Thoracic aorta endothelial cell (primary cell): ENCODE measurements around the gene BBX. TPM values are rescaled to one million over a fixed set of nuclear protein-coding genes. Genes with fewer than 3 reads are reported as not detected.

ENCODE experiments used
- total RNA-seq: library from RNA; depleted of rRNA; stranded (reverse); fragments of >200 nt; gene quantifications from 2 replicates; pipeline ENCODE4 v1.2.3, GENCODE V29; 2012

BBX gene
- 86.2 and 108 TPM in 2 replicates for total RNA-seq

DNA sequence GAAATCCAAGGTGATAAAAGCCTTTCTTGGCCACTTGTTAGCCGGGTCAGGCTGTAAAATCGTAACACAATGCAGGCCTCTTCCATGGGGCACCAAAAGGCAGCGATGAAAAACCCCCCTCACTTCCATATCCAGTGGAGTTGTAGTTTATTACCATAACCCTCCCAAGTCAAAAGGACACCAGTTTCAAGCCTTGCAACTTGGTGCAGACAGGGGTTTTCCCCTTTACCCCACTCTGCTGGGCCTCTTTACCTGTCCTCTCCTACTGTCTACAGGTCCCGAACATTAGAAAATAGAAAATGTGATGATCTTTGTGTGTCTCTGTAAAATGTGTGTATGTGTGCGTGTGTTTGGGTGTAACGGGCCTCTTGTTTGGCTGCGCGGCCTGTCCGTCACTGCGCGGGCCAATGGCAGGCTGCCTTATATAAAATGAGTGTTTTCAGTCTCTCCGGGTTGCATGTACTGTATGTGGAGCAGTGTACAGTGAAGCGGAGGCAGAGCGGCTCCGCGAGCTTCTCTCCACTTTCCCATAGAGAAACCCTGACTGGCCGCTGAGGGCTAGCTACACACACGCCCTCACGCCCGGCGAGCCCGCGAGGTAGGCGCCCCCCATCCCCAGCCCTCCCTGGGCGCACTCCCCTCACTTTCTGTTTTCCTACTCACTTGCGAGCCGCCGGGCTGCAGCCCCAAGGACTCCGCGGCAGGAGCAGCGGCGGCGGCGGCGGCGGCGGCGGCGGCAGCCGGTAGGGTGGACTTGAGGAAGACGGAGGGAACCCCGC, at the start of gene BBX:
BBX (plus strand) TSS at position 453 of the 779 bp plus-strand sequence. CDS start 187,499 bp downstream, outside the sequence.

Other genes starting within 250 kb of the BBX start
- not detected in 2 replicates for gene CCDC54, start 145.5 kb upstream of the BBX start, total RNA-seq